Left hindlimb (tissue), 1 donor: ENCODE data around the gene EFS.
"Not testable (repeated sequence)": the region's sequence is repeated elsewhere in the genome, so short reads cannot be mapped to it uniquely, and the experiment has no call there.

Experiments
- DNase-seq: peaks from one replicate; pipeline ENCODE4 v3.0.0-alpha.2; 2018

Gene EFS

GRCh38 chr14:23356662-23357061, 8.3 kb downstream of the EFS start:
- no peak for DNase-seq

GRCh38 chr14:23355871-23356435, 9.0 kb downstream of the EFS start:
- DNase-seq: no peak

- DNase-seq: no peak
Observed at GRCh38 chr14:23354990-23355389, 10.0 kb downstream of the EFS start.

DNA sequence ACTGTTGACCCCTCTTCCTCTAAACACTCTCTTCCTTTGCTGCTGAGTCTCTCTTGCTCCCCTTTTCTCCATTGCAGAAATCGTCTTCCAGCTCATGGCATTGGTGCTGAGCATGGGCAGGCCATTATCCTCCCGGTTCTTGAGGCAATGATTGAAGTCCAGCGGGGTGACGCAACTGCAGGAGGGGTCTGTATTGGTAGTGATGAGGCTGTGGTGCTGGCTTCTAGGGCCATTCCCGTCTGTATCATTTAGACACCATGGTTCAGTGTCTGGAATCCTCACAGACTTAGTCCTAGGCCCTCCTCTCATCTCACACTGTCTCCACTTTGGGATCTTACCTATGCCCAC, 11.6 kb downstream of the EFS start:
- DNase-seq: no peak

DNA sequence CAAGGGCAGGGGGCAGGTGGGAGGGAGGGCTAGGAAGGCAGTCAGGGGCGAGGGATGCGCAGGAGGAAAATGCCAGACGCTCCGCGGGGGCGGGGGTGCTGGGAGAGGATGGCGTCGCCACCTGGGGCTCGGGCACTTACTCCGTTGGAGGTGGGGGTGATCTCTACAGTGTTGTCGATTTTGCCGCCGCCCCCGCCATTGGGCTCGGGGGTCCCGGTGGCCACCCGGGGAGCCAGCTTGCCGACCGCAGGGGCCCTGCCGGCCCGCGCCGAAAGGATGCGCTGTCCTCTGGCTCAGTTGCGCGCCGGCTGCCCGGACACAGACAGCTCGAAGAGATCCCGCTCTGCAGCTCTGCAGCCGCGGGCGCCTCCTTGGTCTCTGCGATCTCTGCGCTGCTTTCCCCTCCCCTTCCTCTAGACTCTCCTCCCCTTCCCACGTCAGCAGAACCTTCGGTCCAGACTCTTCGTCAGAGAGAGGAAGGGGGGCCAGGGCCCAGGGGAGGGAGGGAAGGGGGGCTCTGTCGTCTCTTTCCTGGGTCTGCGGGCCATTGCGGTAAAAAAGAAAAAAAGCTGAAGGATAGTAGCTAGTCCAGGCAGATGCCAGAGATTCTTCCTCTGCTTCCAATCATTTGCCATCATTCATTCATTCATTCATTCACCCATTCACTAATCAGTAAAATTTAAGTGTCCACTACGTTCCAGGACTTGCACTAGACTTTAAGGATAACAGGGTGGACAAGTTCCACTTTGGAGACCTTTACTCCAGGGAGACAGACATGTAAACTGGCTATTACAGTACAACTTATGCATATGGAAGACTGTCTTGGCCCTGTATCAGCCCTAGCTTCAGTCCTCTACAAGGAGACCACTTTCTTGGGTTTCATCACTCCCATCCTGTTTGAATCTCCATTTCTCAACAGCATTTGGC, 12.2 kb downstream of the EFS start, which contains the start of gene SLC22A17:
Gene SLC22A17, minus strand, starts transcription at position 382 of the 927 bp plus-strand sequence.
- peak; percentile 92 for DNase-seq

GRCh38 chr14:23351681-23352505, 13.1 kb downstream of the EFS start:
- DNase-seq: peak; percentile 55

GRCh38 chr14:23349156-23349845, 15.7 kb downstream of the EFS start:
- DNase-seq: no peak

GRCh38 chr14:23348297-23348655, 16.7 kb downstream of the EFS start:
- no peak for DNase-seq

DNA sequence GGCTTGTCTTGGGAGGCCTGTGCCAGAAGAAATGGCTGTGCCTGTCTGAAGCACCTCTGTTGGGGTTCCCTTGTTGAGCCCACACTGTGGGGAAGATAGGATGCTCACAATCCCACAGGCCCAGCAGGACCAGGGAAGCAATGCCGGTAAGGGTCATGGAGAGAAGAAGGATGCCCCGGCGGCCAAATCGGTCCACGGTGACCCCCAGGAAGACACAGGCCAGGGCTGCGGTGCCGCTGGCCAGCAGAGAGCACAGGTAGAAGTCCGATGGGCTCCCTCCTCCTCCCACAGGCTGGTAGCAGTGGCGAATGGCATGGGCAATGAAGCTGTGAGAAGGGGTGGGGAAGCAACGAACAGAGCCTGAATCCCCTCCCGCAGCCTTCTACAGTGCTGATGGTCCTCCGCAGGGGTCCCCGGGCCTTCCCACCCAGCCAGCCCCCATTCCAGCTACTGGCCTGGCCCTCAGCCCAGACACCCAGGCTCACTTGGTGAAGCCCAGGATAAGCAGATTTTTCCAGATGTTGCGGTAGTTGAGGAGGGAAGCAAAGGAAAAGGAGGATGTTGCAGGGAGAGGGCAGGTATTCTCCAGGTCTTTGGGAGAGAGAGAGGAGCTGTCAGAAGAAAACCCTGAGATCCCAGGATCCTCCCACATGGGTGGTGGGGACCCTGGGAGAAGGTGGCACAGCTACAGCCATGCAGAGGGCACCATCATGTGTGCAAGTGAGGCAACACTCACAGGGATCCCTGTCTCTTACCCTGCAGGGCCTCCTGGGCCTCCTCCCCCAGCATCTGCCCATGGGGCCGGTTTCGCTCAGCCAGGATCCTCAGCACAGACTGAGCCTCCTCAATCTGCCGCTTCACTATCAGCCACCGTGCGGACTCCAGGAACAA, 17.3 kb downstream of the EFS start:
- DNase-seq: no peak

DNA sequence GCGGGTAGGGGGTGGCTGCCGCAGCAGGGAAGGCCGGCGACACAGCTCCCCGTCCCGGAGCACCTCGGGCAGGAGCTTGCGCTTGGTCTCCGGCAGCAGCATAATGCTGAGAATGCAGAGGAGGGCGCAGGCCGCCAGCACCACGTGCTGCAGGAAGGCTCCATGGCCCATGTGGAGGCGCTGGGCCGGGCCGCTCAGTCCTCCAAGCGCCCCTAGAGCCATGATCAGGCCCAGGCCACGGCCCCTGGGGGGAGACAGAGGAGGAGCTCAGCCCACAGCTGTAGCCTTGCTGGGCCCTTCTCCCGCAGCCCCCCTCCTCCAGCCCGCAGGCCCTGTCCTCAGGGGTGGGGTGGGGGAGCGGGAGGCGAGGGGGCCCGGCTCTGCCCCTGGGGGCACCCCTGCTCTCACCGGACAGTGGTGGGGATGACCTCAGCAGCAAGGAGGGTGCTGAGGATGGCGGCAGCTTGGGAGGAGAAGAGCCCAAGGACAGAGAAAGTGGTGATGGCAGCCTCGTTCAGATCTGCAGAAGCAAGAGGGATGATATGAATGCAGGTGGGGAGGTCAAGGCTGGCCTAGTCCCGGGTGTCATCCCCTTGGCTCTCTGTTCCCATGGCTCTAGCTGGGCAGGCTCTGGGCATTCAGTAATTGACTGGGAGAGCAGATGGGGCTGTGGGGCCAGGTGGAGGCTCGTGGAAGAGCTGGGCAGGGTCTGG, 18.1 kb downstream of the EFS start:
- DNase-seq: no peak

GRCh38 chr14:23345987-23346692, 18.8 kb downstream of the EFS start:
- no peak for DNase-seq

DNA sequence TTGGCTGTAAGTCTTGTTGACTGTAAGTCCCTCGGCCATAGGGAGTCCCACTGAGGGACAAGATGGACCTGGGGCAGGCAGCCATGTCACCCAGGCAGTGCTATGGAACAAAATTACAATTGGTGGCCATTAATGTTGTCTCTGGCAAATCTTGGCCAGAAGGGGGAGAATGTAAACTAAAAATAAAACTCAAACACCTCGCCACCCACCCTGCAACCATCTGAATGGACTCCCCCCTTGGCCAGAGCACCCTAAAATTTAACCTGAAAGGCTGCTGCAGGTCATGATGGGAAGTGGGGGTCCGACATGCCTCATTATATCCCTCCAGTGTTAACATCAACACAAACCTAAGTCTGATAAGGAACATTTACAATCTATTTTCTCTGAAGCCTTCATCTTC, 20.5 kb downstream of the EFS start:
- DNase-seq: no peak

DNA sequence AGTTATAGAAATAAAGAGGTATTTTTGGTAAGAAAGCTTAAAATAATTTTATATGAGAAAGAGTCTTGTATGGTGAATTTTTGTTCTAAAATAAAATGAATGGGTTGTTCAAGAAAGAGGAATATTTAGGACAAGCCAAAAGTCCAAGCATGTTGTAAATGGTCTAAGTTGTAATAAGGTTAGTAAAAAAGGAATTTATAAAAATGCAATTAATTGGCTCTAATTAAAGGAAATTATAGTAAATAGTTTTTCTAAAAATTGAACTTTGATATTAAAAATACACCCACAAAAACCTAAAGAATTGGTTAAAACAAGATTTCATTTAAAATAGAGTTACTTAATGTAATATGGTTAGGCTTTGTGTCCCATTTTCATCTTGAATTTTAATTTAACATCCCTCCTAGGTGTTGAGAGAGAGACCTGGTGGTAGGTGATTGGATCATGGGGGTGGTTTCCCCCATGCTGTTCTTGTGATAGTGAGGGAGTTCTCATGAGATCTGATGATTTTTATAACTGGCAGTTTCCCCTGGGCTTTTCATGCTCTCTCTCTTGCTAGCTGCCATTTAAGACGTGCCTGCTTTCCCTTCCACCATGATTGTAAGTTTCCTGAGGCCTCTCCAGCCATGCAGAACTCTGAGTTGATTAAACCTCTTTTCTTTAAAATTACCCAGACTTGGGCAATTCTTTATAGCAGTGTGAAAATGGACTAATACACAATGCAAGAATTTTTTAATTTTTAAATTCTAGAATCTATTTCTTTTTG, 25.3 kb downstream of the EFS start:
- DNase-seq: no peak

DNA sequence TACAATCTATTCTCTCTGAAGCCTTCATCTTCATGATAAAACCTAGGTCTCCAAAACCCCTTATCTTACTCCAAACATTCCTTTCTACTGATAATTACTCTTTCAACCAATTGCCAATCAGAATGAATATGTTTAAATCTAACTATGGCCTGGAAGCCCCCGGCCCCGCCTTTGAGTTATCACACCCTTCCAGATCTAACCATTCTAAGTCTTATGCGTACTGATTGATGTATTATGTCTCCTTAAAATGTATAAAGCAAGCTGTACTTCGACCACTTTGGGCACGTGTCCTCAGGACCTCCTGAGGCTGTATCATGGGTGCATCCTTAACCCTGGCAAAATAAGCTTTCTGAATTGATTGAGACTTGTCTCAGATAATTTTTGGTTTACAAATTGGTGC, 29.3 kb downstream of the EFS start:
- DNase-seq: no peak

DNA sequence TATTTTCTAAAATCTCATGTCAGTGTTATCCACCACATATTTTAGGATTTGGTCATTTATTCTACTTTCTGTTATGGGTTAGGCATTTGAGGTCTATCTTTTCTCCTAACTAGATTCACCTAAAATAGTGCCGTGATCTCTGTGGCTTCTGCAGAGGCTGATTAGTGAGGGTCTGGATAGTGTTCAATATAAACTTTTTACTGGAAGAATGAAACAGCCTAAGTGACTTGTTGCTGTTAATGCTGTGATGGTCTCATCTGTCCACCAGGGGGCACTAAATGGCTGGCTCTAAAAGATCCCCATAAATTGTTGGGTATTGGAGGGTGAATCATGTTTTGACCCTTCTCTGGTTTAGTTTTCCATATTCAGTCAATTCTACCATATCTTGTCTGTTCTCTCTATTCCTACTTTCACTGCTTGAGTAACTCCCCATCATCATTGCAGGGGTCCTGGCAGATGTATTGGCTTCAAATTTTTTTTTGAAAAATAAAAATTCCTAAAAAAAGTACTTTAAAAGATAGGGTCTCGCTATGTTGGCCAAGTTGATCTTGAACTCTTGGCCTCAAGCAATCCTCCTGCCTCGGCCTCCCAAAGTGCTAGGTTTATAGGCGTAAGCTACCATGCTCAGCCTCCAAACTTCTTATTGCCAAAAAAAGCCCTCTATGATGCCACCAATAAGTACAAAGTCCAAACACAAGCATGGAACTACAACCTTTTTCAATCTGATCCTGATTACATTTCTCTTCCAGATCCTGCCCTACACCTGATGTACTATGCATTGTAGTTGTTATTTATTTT, 36.8 kb downstream of the EFS start:
- DNase-seq: peak; percentile 76

DNA sequence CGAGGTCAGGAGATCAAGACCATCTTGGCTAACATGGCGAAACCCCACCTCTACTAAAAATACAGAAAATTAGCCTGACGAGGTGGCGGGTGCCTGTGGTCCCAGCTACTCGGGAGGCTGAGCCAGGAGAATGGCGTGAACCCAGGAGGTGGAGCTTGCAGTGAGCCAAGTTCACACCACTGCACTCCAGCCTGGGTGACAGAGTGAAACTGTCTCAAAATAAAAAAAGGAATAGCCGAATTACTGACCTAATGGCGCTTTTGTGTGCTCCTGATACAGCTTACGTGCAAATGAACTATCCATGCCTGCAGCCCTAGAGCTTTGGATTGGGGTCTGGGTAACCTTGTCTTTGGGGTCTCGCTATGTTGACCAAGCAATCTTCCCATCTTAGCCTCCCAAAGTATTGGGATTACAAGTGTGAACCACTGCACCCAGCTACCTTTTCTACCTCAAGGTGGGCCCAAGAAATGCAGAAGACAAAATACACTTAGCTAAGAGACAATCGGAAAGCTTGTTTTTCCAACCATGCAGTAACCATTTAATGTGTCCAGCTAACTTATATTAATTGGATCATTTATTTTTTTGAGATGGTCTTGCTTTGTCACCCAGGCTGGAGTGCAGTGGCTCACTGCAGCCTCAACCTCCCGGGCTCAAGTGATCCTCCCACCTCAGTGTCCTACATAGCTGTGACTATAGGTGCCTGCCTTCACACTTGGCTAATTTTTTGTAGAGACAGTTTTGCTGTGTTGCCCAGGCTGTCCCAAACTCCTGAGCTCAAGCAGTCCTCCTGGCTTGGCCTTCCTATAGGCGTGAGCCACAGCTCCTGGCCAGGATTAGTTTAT, 38.3 kb downstream of the EFS start:
- DNase-seq: no peak

- DNase-seq: not testable (repeated sequence)
Observed at GRCh38 chr14:23325746-23326145, 39.2 kb downstream of the EFS start.

GRCh38 chr14:23324993-23325392, 40.0 kb downstream of the EFS start:
- no peak for DNase-seq
